Measurements from ENCODE around the gene FAM193B.
"Not testable (repeated sequence)": the region's sequence is repeated elsewhere in the genome, so short reads cannot be mapped to it uniquely, and the experiment has no call there.

The FAM193B gene

GRCh38 chr5:177486256-177486655 lies 68.1 kb downstream of the FAM193B start:
- DNase-seq (ENCODE audit: low spot score): no peak

DNA sequence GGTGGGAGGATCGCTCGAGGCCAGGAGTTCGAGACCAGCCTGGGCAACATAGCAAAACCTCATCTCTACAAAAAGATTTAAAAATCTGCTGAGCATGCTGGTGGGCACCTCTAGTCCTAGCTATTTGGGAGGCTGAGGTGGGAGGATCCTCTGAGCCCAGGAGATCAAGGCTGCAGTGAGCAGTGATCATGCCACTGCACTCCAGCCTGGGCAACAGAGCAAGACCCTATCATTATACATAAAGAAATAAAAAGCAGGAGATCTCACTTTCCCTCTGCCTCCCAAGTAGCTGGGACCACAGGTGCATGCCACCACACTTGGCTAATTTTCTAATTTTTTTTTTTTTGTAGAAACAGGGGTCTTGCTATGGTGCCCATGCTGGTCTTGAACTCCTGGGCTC lies 68.6 kb downstream of the FAM193B start:
- not testable (repeated sequence) for DNase-seq (ENCODE audit: low spot score)

GRCh38 chr5:177484902-177485549 lies 69.3 kb downstream of the FAM193B start:
- DNase-seq (ENCODE audit: low spot score): no peak

DNA sequence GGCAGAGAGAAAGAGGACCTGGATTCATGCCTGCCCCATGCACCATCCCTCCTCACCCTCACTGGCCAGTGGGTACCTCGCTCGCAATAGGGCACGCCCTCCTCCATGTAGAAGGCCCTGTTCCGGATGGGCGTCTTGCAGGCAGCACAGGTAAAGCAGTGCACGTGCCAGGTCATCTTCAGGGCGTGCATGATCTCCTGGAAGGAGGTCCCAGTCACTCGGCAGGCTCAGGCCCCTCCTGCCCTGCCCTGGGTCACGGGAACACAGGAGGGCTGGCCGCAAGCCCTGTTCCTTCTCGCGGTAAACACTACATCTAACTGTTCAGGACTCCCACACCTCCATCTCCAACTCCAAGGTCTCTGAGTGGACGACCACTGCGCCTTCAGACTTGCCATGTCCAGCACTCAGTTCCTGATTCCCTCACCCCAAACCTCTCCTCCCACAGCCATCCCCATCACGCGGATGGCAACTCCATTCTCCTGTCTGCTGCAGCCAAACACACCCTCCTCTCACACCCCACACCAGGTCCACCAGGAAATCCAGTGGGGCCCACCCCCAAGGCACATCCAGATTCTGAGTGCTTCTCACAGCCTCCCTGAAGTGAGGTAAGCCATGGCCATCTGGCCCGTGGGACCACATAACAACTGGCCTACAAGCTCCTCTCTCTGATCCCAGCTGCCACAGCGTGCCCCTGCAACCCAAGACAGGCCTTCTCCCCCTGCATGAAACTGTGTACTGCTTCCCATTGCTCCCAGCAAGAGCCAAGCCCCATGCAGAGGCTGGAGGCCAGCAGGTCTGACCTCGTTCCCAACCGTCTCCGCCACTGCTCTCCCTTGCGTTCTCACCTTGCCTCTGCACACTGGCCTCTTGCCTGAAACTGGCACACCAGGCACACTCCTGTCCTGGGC lies 70.1 kb downstream of the FAM193B start:
- no peak for DNase-seq (ENCODE audit: low spot score)

DNA sequence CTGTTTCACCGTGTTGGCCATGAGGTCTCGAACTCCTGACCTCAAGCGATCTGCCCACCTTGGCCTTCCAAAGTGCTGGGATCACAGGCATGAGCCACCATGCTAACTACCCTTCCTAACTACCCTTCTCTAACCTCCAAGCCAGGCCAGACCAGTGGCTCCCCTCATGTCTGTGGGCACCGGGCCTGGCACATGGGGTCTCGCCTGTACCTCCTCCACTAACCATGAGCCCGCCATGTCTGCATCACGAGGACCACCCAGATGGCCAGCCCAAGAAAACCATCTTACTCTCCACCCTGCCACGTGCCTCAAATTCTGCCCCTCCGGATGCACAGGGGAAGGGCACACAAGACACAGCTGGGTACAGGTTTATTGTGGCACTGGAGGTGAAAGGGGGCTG lies 71.3 kb downstream of the FAM193B start:
- DNase-seq (ENCODE audit: low spot score): no peak

DNA sequence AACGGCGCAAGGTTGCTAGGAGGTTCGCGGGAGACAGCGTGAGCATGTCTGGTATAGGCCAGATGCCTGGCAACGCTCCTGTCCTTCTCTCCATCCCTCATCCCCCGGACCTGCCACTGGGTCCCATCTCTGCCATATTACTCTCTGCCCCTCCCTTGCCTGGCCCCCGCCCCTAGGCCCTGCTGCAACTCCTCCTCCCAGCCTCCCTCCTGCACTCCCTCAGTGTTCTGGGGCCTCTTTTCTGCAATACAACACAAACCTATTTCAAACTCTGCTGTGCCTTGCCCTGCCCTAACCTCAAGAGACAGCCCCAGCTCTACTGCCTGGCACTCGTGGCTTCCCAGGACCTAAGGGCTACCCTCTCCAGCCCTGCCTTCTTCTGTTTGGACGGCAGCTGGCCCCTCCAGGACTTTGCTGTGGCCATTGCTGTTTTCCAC lies 72.0 kb downstream of the FAM193B start:
- DNase-seq (ENCODE audit: low spot score): no peak

- DNase-seq (ENCODE audit: low spot score): no peak
Measured at GRCh38 chr5:177479774-177480173, 74.6 kb downstream of the FAM193B start.

- DNase-seq (ENCODE audit: low spot score): peak; percentile 43
Measured at GRCh38 chr5:177478711-177479646, 75.4 kb downstream of the FAM193B start.

- DNase-seq (ENCODE audit: low spot score): no peak
Measured at GRCh38 chr5:177477701-177478477, 76.5 kb downstream of the FAM193B start.

DNA sequence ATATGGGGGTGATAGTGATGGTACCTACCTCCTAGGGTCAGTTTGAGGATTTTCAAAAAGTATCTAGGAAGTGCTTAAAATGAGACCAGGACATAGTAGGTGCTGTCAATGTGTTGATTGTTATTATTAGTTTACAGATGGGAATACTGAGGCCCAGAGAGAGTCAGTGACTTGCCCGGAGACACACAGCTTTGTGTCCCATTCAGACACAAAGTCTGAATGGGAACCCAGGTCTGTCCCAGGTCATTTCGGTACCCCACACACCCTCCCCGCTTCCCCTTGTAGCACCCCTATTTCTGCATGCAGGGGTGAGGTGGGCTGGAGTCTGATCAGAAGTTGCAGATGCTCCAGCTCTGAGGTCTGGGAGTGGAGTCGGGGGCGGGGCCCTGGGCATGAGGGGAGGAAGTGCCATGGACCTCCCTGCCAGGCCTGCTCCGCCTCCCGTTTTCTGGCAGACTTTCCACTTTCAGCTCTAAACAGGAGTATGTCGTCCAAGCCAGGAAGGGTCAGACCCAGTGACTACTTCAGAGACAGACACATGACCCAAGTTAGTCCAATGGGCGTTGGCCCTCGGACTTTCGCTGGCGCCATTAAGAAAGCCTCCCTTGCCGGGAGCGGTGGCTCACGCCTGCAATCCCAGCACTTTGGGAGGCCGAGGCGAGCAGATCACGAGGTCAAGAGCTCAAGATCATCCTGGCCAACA lies 77.7 kb downstream of the FAM193B start:
- DNase-seq (ENCODE audit: low spot score): no peak

DNA sequence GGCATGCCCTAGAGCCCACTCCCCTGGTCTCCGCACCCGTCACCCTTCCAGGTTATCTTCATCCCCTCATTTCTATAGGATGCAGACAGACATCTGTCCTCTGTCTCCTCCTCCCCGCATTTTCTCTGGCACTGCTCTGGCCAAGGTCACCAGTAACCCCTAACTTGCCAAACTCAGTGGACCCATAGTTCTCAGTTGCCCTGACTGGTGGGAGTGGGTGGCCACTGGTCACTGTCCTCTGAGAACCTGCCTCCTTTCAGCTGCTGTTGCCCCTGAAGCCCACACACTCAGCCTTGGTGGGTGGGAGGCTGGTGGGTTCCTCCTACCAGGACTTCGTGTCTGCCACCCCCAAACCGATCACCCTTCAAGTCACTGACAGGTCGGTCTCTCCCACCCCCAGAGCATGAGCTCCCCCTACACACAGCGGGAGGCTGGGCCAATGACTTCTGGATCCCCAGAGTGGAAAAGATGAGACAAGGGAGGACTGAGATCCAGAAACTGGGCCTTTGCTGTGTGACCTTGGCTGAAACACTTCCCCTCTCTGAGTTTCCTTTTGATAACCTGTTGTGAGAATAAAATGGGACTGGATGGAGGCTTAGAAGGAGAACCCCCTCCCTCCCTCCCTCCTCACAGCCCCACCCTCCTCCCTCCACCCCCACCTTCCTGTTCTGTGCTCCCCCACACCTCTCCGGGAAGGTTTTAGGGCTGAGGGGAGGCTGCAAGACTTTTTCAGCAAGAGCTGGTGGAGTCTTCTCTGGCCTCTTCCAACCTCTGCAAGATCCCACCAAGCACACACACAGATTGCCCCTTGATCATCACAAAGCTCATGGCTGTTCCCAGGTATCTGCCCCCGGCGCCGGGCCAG lies 78.6 kb downstream of the FAM193B start:
- no peak for DNase-seq (ENCODE audit: low spot score)

GRCh38 chr5:177474846-177475562 lies 79.4 kb downstream of the FAM193B start:
- DNase-seq (ENCODE audit: low spot score): no peak

- DNase-seq (ENCODE audit: low spot score): no peak
Measured at GRCh38 chr5:177474002-177474476, 80.3 kb downstream of the FAM193B start.

- no peak for DNase-seq (ENCODE audit: low spot score)
Measured at GRCh38 chr5:177473443-177474001, 80.8 kb downstream of the FAM193B start, which contains the start of gene DBN1. DBN1 (minus strand) TSS chr5:177473634; CDS start chr5:177473521, 113 bp downstream.

- peak; percentile 25 for DNase-seq (ENCODE audit: low spot score)
Measured at GRCh38 chr5:177472460-177473442, 81.6 kb downstream of the FAM193B start.

DNA sequence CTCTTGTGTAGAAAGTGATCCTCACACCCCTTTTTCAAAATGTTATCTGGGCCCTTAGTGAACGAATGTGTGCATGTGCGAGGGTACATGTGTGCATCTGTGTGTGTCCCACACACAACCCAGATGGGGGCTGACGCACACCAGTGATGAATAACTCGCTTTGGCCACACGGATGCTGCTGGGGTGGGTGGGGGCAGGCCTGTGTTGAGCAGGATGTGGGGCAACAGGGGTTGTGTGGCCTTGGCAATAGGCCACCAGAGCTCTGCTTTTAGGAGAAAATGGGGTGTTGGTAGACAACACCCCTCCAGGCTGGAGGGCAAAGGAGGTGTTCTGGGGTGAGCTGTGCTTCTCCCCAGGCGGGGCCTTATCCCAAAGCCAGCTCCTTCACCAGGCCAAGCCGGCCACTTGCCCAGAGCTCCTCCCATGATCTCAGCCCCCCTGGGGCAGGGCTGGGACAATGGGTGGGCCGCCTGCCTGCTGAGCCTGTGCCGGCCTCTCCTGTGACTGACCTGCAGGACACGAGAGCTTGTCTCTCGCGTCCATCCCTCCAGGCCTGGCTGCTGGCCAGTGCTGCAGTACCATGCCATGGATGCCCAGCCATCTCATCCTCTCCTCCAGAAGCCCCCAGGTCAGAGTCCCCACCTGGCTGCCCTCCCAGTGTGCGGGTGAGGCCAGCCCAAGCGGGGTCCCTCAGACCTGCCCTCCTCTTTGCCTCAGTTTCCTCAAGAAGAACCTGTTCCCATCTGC lies 82.6 kb downstream of the FAM193B start:
- DNase-seq (ENCODE audit: low spot score): no peak
